IMR-90 (cell line): ENCODE data around the gene MACF1. TPM values are rescaled to one million over a fixed set of nuclear protein-coding genes. Genes with fewer than 3 reads are reported as not detected.
A peak's percentile ranks its signal among the peaks of the same experiment; 100 is the strongest.

Experiments used
- ATAC-seq: fragments of 200-7000 bp; cut with Tn5 transposase; 2 replicates; pipeline ENCODE4 v1.9.1; 2020; ENCODE audit warnings: low read depth, mild to moderate bottlenecking, moderate library complexity
- BruUV-seq: library from RNA; stranded (reverse); fragments of 400-500 nt; replicated peaks from 2 replicates; lab custom pipeline; 2021; lab: Mats Ljungman, UMichigan
- CTCF ChIA-PET: fragments of 300-600 bp; formaldehyde crosslinking; extraction: SDS; loops from one replicate; lab custom pipeline; 2021; ENCODE audit warnings: antibody characterized with exemption; lab: Yijun Ruan, JAX
- POLR2A ChIA-PET: fragments of 300-600 bp; sonication (Branson Sonifier 250); formaldehyde crosslinking; loops from one replicate; lab custom pipeline; 2022; ENCODE audit warnings: antibody characterized with exemption; ENCODE audit not compliant: unreplicated experiment; lab: Charles Lee
- DNase-seq: peaks from one replicate; pipeline ENCODE4 v3.0.0; 2013
- H2AFZ ChIP-seq: replicated peaks from 2 replicates; pipeline ENCODE3; 2013; ENCODE audit warnings: low read length, mild to moderate bottlenecking; ENCODE audit not compliant: poor library complexity
- H2AK5ac ChIP-seq: 2 replicates; pipeline ENCODE4 v1.6.1; 2013; ENCODE audit warnings: low read depth, low read length, inconsistent platforms
- H2AK9ac ChIP-seq: replicated peaks from 2 replicates; pipeline ENCODE3; 2013; ENCODE audit warnings: mild to moderate bottlenecking, low read depth, low read length, moderate library complexity; ENCODE audit not compliant: poor library complexity
- H2BK120ac ChIP-seq: 2 replicates; pipeline ENCODE4 v1.6.1; 2013; ENCODE audit warnings: low read depth, low read length, inconsistent platforms
- H2BK15ac ChIP-seq: 3 replicates; pipeline ENCODE4 v1.6.1; 2013; ENCODE audit warnings: low read depth, low read length, inconsistent platforms
- H2BK20ac ChIP-seq: 2 replicates; pipeline ENCODE4 v1.6.1; 2013; ENCODE audit warnings: low read depth, mild to moderate bottlenecking, inconsistent platforms, low read length, moderate library complexity
- H2BK5ac ChIP-seq: 2 replicates; pipeline ENCODE4 v1.6.1; 2013; ENCODE audit warnings: mild to moderate bottlenecking, low read depth, low read length, inconsistent platforms; ENCODE audit not compliant: poor library complexity, severe bottlenecking
- H3K14ac ChIP-seq: replicated peaks from 2 replicates; pipeline ENCODE4 v1.6.1; 2013; ENCODE audit warnings: low read depth, low read length, inconsistent platforms
- H3K18ac ChIP-seq: 2 replicates; pipeline ENCODE4 v1.6.1; 2013; ENCODE audit warnings: low read depth, low read length, control low read depth
- H3K23ac ChIP-seq: 2 replicates; pipeline ENCODE4 v1.6.1; 2013; ENCODE audit warnings: low read depth, low read length, inconsistent platforms
- H3K27ac ChIP-seq: 2 replicates; pipeline ENCODE4 v1.5.1; 2013; ENCODE audit warnings: mild to moderate bottlenecking, control low read depth, low read length; ENCODE audit not compliant: insufficient read depth
- H3K27me3 ChIP-seq: 2 replicates; pipeline ENCODE4 v1.6.1; 2013; ENCODE audit warnings: low read length; ENCODE audit not compliant: control insufficient read depth, insufficient read depth
- H3K36me3 ChIP-seq: 2 replicates; pipeline ENCODE4 v1.6.1; 2013; ENCODE audit warnings: low read length, mixed read lengths; ENCODE audit not compliant: control insufficient read depth, insufficient read depth
- H3K4ac ChIP-seq: 2 replicates; pipeline ENCODE4 v1.6.1; 2013; ENCODE audit warnings: low read depth, low read length, inconsistent platforms
- H3K4me1 ChIP-seq: 2 replicates; pipeline ENCODE4 v1.6.1; 2013; ENCODE audit warnings: low read length, mixed read lengths; ENCODE audit not compliant: control insufficient read depth, insufficient read depth
- H3K4me2 ChIP-seq: 2 replicates; pipeline ENCODE4 v1.6.1; 2013; ENCODE audit warnings: low read depth, mild to moderate bottlenecking, control low read depth, low read length, moderate library complexity
- H3K4me3 ChIP-seq: 2 replicates; pipeline ENCODE4 v1.5.1; 2013; ENCODE audit warnings: low read depth, mild to moderate bottlenecking, control low read depth, low read length, moderate library complexity; ENCODE audit not compliant: insufficient read depth
- H3K56ac ChIP-seq: 2 replicates; pipeline ENCODE4 v1.6.1; 2013; ENCODE audit warnings: low read length, inconsistent platforms; ENCODE audit not compliant: insufficient read depth; ENCODE audit errors: extremely low read depth
- H3K79me1 ChIP-seq, 2 experiments: 2 replicates each; pipeline ENCODE4 v1.6.1; 2013; ENCODE audit warnings: low read length in 2 of 2, inconsistent platforms in 1 of 2, low read depth in 1 of 2
- H3K9ac ChIP-seq: 2 replicates; pipeline ENCODE4 v1.6.1; 2013; ENCODE audit warnings: low read depth, low read length, control low read depth
- H3K9me1 ChIP-seq: 2 replicates; pipeline ENCODE4 v1.6.1; 2013; ENCODE audit warnings: low read length, inconsistent platforms; ENCODE audit not compliant: insufficient read depth
- H3K9me3 ChIP-seq: 2 replicates; pipeline ENCODE4 v1.6.1; 2013; ENCODE audit warnings: low read length; ENCODE audit not compliant: control insufficient read depth, insufficient read depth
- H4K20me1 ChIP-seq: 2 replicates; pipeline ENCODE4 v1.6.1; 2013; ENCODE audit warnings: low read length, inconsistent platforms; ENCODE audit not compliant: insufficient read depth
- H4K5ac ChIP-seq: 2 replicates; pipeline ENCODE4 v1.6.1; 2013; ENCODE audit warnings: mild to moderate bottlenecking, low read depth, low read length, control low read depth
- H4K8ac ChIP-seq, 2 experiments: 2 replicates each; pipeline ENCODE4 v1.6.1; 2013; ENCODE audit warnings: low read depth in 2 of 2, low read length in 2 of 2, control low read depth in 1 of 2, inconsistent platforms in 1 of 2
- H4K91ac ChIP-seq: 2 replicates; pipeline ENCODE4 v1.6.1; 2013; ENCODE audit warnings: low read depth, low read length, inconsistent platforms; ENCODE audit not compliant: insufficient read depth
- MAZ ChIP-seq: IDR thresholded peaks from 2 replicates; pipeline ENCODE4 v1.6.1; 2012; ENCODE audit warnings: low read depth, mild to moderate bottlenecking, low read length, improper control_type of control experiment, moderate library complexity, borderline replicate concordance
- MXI1 ChIP-seq: IDR thresholded peaks from 2 replicates; pipeline ENCODE4 v1.6.1; 2012; ENCODE audit warnings: low read depth, mild to moderate bottlenecking, low read length, moderate library complexity, borderline replicate concordance
- WGBS, 2 experiments: methylation state at CpG; one replicate each; pipeline versions ENCODE4 v1.1.5 to v1.1.7; 2013; ENCODE audit warnings: missing lambda C conversion rate in 2 of 2; ENCODE audit not compliant: insufficient read length in 1 of 2; ENCODE audit errors: extremely low coverage in 2 of 2; 5-methylcytosine and 5-hydroxymethylcytosine counted together
- dilution Hi-C: fragments of 300-500 bp; cut with HindIII; formaldehyde crosslinking; loops from one replicate; pipeline ENCODE4 v1.14.3; 2018; ENCODE audit warnings: low sequenced_read_pairs; ENCODE audit not compliant: unreplicated experiment
- in situ Hi-C: fragments of 300-500 bp; cut with MboI; formaldehyde crosslinking; loops from 3 replicates; pipeline ENCODE4 v1.14.3; 2019; ENCODE audit warnings: low sequenced_read_pairs, inconsistent platforms, mixed read lengths
- intact Hi-C: fragments of 100-400 bp; cut with micrococcal nuclease; formaldehyde crosslinking; loops from 2 replicates; pipeline ENCODE4 v1.10.0; 2022
- polyA plus RNA-seq, 3 experiments: library from polyadenylated mRNA; depleted of rRNA; stranded (reverse); fragments of >200 nt; gene quantifications; 2 replicates each; pipeline ENCODE4 v1.2.3, GENCODE V29; 2012; ENCODE audit warnings: low replicate concordance in 1 of 3
- total RNA-seq: library from RNA; depleted of rRNA; stranded (reverse); fragments of >200 nt; gene quantifications from 2 replicates; pipeline ENCODE4 v1.2.3, GENCODE V29; 2012
- TF ChIP-seq, protein P1 (sequence below): fragments of 150-350 bp; IDR thresholded peaks from 2 replicates; pipeline ENCODE4 v1.6.1; 2016; ENCODE audit warnings: low read depth, mild to moderate bottlenecking, low read length, moderate library complexity, borderline replicate concordance

The MACF1 gene
- total and polyA plus RNA-seq, 2 of the 4 experiments (the other 2 are of a cell fraction): 67.6 to 369 TPM

DNA sequence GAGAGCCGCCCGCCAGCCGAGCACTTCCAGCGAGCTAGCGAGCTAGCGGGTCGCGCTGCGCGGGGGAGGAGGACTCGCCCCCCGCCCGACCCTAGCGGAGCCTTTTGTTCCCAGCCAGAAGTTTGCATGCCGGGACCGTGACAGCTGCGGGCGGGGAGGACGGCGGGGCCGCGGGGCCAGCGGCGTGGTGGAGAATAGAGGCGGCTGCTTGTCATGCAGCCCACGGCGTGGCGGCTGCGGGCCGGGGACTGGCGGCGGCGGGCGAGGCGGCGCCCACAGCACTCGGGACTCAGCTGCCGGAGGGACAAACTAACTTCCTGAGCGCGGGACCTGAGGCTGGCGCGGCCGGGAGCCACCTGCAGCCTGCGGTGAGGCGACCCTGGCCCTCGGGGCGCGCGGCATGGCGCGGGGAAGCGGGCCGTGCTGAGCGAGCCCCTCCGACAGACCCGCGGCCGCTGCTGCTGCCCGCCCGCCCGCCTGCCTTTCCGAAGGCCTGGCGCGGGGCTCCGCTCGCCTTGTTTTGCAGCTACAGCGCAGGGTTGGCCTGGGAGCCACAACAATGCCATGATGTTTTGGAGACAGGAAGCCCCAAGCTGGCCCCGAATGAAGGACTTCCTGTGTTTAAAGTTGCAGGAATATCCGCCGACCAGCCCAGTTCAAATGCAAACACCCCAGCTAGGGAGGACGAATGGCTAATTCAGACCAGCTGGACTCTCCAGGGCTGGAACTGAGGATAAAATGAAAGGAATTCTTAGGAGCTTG is 204.7 kb downstream of the MACF1 start:
- Histone ChIP-seq H2BK20ac (no peak overlapping the region), H3K4me1 (peaks cover 39% of the 10 kb centered on the region), H2BK120ac (peak overlapping the region; percentile 36), H2AFZ (peak overlapping the region; percentile 79), H3K27me3 (no peaks in the 10 kb centered on the region), H2AK9ac (peak overlapping the region; percentile 82), H3K9me3 (no peaks in the 10 kb centered on the region), H2BK5ac (peak overlapping the region; percentile 81), H3K14ac (peak overlapping the region; percentile 41), H3K4me3 (peak overlapping the region; percentile 66), H3K18ac (no peak overlapping the region; the same call in 1 of the 2 replicates), H3K23ac (peak overlapping the region; percentile 57), H4K91ac (peak overlapping the region; percentile 43), H4K20me1 (peaks cover 44% of the 10 kb centered on the region), H2AK5ac (0 out of 2 replicates have a peak overlapping the region, but pooled peaks have one; percentile 35), H3K56ac (peak overlapping the region; percentile 93; the same call in 1 of the 2 replicates), H3K36me3 (peaks cover 15% of the 10 kb centered on the region), H2BK15ac (no peak overlapping the region), H3K79me1 (peaks cover 31 to 77% of the 10 kb centered on the region in 2 experiments), H3K4me2 (peak overlapping the region; percentile 89), H3K4ac (peak overlapping the region; percentile 76), H3K27ac (peak overlapping the region; percentile 86), H3K9me1 (peaks cover 4% of the 10 kb centered on the region; the same call in 1 of the 2 replicates), H3K9ac (peak overlapping the region; percentile 79), H4K8ac (peak overlapping the region; percentile 10 to 18; a peak in 2 of 4 replicates), H4K5ac (no peak overlapping the region)
- POLR2A ChIA-PET: interaction anchor here (0.6 kb wide), 1 partner anchor 177 kb away, joined by 3 read pairs; no protein-coding TSS in a partner anchor
- dilution Hi-C loops: no loop called here
- CTCF ChIA-PET: interaction anchor here (0.7 to 4.3 kb wide), 4 partner anchors 8 to 22 kb away, joined by 3 to 32 read pairs (median 10); no protein-coding TSS in a partner anchor
- peak; percentile 89 for TF ChIP-seq MXI1
- TF ChIP-seq MAZ: 0 out of 2 replicates have a peak, but pooled peaks have one; percentile 10
- TF ChIP-seq, protein P1, sequence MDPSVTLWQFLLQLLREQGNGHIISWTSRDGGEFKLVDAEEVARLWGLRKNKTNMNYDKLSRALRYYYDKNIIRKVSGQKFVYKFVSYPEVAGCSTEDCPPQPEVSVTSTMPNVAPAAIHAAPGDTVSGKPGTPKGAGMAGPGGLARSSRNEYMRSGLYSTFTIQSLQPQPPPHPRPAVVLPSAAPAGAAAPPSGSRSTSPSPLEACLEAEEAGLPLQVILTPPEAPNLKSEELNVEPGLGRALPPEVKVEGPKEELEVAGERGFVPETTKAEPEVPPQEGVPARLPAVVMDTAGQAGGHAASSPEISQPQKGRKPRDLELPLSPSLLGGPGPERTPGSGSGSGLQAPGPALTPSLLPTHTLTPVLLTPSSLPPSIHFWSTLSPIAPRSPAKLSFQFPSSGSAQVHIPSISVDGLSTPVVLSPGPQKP: no peak
- in situ Hi-C loops: no loop called here
- no TSS peak for BruUV-seq
- 0% methylated on average over 21 of the region's 71 CpGs; no CpG with 5 or more reads in 1 of the 2 experiments for WGBS, 2 experiments
- intact Hi-C loops: loop anchor here (5.0 kb wide), 1 partner anchor 217 kb away; no protein-coding TSS in a partner anchor
- ATAC-seq: peak; percentile 3
- DNase-seq: peak; percentile 75
